GM18511 (cell line): ENCODE results near the gene SLC48A1.
A peak's percentile ranks its signal among the peaks of the same experiment; 100 is the strongest.
"Not testable (repeated sequence)": the region's sequence is repeated elsewhere in the genome, so short reads cannot be mapped to it uniquely, and the experiment has no call there.

Experiments used
- ATAC-seq: cut with Tn5 transposase; IDR thresholded peaks from one replicate; pipeline ENCODE4 v1.9.1; 2021; ENCODE audit warnings: mild to moderate bottlenecking, moderate library complexity; ENCODE audit not compliant: unreplicated experiment

The SLC48A1 gene

GRCh38 chr12:47808050-47808449, 35.0 kb downstream of the SLC48A1 start:
- ATAC-seq: peak; percentile 41

GRCh38 chr12:47808574-47809365, 35.7 kb downstream of the SLC48A1 start:
- no peak for ATAC-seq

DNA sequence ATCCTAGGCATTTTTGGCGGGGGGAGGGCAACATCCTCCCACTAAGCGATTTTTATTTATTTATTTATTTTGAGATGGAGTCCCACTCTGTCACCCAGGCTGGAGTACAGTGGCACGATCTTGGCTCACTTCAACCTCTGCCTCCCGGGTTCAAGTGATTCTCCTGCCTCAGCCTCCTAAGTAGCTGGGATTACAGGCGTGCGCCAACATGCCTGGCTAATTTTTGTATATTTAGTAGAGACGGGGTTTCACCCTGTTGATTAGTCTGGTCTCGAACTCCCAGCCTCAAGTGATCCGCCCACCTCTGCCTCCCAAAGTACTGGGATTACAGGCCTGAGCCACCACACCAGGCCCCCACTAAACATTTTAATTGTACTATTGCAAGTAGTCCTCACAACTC, 36.5 kb downstream of the SLC48A1 start:
- not testable (repeated sequence) for ATAC-seq

GRCh38 chr12:47811072-47811396, 38.0 kb downstream of the SLC48A1 start:
- ATAC-seq: no peak

DNA sequence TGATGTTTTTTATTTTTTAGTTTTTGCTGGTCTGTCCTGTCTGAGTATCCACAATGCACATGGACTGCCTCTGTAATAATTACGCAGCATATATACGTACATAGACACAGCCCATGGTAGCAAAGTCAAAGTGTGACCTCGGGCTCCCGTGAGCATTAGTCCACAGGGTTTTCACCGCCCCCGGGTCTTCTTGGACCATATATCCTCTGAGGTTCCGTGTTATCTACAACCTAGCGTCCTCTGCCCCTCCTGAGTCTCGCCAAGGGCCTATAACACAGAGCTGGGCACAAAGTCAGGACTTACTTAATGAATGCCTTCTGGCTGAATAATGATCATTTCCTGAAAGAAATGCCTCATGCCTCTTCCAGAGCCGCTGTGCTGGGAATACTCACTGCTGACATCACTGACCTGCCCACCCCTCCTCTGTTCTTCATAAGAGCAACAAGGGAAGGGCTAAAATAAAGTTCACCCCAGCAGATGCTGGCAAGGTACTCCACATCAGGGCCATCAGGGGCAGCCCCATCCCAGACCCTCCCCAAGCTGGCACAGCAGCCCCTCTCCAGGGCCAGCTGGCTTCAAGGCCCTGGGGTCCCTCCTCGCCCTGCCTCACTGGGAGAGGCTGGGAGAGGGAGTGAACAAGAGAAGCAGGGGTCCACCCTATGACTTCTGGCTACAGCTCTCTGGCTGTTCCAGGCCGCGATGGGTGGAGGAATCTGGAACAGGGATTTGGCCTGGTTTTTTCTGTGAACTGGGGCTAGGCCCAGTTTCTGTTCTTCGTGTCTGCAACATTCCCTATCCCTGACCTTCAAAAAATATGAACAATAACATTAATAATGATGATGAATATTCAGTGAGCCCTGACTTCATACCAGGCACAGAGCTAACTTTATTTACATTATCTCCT, 38.8 kb downstream of the SLC48A1 start:
- ATAC-seq: no peak

DNA sequence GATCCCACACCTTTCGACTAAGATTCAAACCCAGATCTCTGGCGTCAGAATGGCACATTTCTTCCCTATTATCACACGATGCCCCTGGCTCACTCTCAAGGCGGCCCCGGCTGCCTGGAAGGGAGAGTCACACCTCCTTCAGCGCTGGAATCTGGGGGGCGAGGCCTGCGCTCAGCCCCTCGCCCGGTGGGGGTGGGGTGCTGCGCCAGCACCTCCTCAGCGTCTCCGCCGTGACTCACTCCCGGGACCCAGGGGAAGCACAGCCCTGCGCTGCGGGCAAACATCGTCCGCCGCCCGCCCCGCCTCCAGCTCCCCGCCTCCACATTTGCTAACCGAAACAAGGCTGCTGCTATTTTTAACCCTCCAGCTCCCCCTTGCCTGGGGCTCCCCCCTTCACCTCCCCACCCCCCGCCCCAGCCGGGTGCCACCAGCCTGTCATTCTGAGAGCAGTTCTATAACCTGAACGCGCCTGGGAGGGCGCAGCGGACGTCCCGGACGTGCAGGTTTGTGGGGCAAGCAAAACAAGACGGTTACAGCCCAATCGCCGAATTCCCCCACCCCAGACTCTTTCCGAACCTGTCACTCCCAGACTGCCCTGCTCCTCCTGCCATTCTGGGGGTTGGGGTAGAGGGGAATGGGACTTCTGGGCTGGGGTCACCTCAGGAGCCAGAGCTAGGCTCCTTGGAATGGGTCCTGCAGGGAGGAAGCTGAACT, 39.9 kb downstream of the SLC48A1 start:
- peak; percentile 63 for ATAC-seq

DNA sequence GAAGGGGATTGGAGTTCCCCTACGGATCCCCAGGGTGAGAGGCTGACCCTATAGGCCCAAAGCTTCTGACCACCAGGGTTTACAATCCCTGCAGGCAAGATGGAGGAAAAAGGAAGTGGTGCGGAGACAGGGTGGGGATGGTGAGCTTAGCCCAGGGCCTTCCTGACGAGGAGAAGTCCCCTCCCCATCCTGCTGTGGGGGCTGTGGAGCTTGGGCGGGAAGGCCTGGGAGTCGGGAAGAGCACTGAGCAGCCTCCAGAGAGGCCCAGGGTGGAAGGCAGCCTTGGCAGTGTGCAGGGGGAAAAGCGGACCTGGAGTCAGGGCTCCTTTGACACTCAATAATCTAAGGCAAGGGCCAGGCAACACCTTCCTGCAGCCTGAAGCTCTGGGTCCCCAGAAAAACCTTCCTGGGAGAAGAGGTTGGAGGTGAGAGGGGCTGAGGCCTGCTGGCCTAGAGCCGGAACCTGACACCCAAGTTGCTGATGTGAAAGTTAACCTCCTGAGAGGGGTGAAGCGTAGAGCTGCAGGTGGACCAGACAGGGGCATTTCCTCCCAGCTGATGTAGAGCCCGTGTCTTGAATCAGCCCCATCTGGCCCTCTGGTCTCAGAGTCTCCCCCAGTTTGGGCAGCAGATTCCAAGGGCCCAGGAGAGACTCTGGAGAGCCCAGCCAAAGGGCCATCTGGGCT, 40.6 kb downstream of the SLC48A1 start:
- peak; percentile 54 for ATAC-seq

DNA sequence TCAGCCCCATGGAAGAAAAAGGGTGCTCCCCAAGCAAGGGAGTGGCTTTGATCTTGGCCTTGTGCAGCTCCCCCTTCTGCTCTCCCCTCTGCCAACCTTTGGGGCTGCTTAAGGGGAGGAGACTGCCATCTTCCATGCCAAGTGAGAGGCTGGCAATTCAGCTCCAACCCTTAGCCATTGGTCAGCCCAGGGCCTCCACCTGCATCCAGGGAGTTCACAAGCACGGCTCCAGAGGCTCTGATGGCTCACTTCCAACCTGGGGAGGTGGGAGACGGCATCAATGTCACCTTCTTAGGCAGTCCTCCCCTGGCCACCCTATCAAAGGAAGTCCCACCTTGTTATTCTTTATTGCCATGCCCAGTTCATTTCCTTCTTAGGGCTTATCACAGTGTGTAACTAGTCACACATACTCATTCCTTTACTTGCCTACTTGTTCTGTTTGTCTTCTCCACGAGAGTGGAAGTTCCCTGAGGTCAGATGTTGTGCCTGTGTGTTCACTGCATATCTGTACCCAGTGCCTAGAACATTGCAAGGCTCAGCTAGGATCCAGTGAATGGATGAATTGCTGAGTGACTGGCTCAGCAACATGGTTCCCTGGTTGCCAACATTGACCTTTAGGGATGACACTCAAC, 41.6 kb downstream of the SLC48A1 start:
- no peak for ATAC-seq

DNA sequence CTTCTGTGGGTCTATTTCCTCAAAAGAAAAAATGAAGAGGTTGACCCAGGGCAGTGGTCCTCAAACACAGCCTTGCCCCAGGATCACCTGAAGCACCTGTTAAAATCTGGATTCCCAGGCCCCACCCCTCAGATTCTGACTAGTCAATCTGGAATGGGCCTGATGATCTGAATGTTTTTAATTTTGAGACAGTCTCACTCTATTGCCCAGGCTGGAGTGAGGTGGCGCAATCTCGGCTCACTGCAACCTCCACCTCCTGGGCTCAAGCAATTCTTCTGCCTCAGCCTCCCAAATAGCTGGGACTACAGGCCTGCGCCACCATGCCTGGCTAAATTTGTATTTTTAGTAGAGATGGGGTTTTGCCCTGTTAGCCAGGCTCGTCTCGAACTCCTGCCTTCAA, 42.4 kb downstream of the SLC48A1 start:
- not testable (repeated sequence) for ATAC-seq

- ATAC-seq: no peak
Observed at GRCh38 chr12:47816403-47817271, 43.6 kb downstream of the SLC48A1 start.

DNA sequence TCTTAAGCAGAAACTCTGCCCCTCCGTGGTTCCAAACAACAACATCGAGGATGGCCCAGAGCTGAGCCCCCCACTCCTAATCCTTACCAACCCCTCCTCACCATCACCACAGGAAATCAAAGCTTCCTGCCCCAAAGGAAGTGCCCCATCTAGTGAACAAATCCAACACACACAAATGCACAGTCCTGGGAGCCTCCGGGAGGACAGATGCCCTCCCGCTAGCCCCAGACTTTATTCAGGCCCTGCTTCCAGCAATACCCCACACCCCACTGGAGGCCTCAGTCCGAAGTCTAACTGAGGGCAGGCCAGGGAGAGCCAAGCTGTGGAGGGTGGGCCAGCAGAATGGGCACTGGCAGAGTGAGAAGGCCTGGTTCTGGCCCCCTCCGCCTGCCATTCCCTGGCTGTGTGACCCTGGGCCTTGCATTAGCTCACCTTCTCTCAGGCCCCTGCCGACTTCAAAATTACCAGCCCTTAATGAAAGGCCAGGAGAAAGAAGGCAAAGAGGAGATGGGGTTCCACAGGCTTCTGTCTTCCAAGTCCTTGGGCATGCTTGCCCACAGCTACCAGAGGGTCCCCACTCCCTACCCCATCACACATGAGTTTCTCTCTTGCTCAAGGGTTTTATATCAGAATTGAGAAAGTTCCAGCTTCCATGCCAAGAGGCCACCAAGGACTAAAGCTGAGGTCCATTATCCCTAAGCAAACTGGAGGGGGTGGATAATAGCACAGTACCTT, 44.4 kb downstream of the SLC48A1 start:
- no peak for ATAC-seq

DNA sequence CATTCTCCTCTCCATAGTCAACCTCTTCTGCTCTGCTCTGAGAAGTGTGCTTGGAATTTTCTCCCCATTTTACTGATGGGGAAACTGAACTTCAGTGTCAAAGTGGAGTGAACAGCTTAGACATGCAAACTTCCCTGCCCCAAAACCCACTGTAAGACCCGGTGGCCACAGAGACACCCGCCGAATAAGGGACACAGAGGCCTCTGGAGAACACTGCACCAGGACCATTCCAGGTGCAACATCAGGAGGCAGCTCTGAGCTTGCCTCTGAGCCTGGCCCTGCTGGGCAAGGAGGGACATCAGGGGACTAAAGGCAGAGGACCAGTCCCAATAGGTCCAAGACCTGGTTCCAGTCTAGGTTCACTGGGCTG, 45.0 kb downstream of the SLC48A1 start:
- no peak for ATAC-seq

- peak; percentile 10 for ATAC-seq
Observed at GRCh38 chr12:47818467-47819137, 45.6 kb downstream of the SLC48A1 start.

- peak; percentile 51 for ATAC-seq
Observed at GRCh38 chr12:47819138-47819895, 46.3 kb downstream of the SLC48A1 start.

GRCh38 chr12:47819896-47820630, 47.0 kb downstream of the SLC48A1 start, which contains the start of gene HDAC7:
Gene HDAC7 (minus strand): TSS chr12:47819903. CDS start chr12:47819785, 118 bp downstream.
- peak; percentile 50 for ATAC-seq

GRCh38 chr12:47820631-47821345, 47.8 kb downstream of the SLC48A1 start:
- no peak for ATAC-seq
